GM19452 (cell line): ENCODE measurements around the gene ARGLU1.
A peak's percentile ranks its signal among the peaks of the same experiment; 100 is the strongest.

Experiments used
- ATAC-seq: cut with Tn5 transposase; IDR thresholded peaks from one replicate; pipeline ENCODE4 v1.9.1; 2021; ENCODE audit not compliant: unreplicated experiment

The ARGLU1 gene

DNA sequence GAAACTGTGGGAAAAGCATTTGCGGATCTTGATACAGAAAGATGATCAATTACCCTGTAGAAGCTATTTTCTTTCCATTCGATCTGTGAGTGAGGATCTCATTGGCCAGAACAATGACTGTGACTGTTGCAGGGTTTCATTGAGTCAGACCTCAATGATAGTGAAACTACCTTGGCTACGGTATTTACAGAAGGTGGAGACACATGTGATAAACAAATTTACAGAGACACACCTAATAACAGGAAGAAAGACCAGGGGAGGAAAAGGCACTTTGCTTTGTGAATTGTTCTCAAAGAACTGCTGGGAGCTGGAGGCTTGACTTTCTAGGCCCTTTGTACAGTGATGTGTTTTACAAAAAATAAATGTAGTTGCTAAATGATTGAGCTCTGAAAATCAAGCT lies 19.9 kb upstream of the ARGLU1 start:
- ATAC-seq = no peak

DNA sequence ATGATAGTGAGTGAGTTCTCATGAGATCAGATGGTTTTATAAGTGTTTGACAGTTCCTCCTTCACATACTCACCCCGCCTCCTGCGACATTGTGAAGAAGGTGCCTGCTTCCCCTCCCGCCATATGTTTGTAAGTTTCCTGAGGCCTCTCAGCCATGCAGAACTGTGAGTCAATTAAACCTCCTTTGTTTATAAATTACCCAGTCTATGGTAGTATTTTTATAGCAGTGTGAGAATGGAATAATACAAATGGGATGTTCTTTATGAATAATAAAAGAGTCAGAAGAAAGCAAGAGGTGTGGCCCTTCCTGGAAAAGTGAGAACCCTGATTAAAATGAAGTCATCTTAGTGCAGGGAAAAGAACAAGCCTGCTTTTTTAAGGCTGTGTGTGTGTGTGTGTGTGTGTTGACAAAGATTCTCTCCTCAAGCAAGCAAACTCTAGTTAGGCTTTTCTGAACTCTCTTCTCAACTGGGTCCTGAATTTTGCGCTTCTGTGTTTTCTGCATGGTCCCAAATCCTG lies 18.8 kb upstream of the ARGLU1 start:
- ATAC-seq = no peak

GRCh38 chr13:106581225-106581624 lies 13.3 kb upstream of the ARGLU1 start:
- no peak for ATAC-seq

GRCh38 chr13:106575896-106576295 lies 8.0 kb upstream of the ARGLU1 start:
- ATAC-seq = no peak

GRCh38 chr13:106573868-106574267 lies 5.9 kb upstream of the ARGLU1 start:
- ATAC-seq = no peak

DNA sequence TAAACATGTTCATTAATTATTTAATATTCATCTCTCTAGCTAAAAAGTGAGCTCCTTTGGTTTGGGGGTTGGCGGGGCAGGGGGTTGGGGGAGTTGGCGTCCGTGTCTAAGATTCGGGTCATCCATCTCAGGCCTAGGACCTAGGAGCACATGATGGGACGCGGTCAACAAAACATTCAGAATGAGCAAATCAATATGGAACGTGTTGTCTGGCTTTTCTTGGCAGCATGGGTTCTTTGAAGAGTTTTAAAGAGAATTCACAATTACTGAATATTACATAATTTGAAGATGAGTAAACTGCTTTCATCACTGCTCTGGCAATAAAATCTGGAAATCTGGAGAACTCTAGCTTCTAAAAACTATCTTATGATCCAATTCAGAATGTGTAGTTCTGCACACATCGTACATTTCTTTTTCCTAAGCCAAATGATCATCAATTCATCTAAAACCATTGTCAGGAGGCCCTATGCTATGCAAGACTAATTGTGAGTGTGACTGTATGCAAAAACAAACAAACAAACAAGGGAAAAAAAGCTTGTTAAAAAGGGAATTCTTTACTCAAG lies 5.4 kb upstream of the ARGLU1 start:
- ATAC-seq = no peak

- ATAC-seq = peak; percentile 39
Observed at GRCh38 chr13:106570299-106570852, 2.4 kb upstream of the ARGLU1 start.

GRCh38 chr13:106569233-106570095 lies 1.5 kb upstream of the ARGLU1 start:
- no peak for ATAC-seq

DNA sequence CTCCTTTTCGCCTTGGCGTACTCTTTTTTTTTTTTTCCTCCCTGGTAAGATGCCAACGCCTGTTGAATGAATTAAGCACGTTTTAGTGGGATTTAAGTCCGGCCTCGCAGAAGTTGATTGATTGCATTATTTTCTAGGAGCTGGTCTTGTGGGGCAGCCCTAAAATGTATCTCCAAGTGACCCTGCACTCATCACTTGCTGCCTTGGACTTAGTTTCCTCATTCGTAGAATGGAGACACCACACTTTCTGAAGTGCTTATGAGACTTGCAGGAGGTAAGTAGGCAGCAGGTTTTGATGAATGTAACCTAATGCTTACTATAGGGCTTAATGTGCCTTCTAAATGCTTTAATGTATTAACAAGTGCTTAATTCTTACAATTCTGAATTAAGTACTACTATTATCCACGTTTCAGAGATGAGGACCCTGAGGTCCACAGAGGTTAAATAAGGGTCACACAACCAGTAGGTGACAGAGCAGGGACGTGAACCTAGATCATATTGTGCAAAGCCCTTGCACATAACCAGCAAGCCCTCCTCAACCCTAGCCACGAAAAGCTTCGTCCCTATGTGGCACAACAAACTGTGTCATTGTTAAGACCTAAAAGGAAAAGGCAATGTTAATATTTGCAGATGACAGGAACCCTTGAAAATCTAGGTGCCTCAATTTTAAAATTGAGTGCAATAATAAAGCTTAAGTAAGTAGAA lies 514 bp upstream of the ARGLU1 start:
- ATAC-seq = peak; percentile 25

- peak; percentile 31 for ATAC-seq
Observed at GRCh38 chr13:106566641-106567473, 1.1 kb downstream of the ARGLU1 start.

GRCh38 chr13:106565127-106565775 lies 2.7 kb downstream of the ARGLU1 start:
- ATAC-seq = no peak

- ATAC-seq = no peak
Observed at GRCh38 chr13:106562301-106562700, 5.6 kb downstream of the ARGLU1 start.

- peak; percentile 74 for ATAC-seq
Observed at GRCh38 chr13:106561551-106562170, 6.3 kb downstream of the ARGLU1 start.

DNA sequence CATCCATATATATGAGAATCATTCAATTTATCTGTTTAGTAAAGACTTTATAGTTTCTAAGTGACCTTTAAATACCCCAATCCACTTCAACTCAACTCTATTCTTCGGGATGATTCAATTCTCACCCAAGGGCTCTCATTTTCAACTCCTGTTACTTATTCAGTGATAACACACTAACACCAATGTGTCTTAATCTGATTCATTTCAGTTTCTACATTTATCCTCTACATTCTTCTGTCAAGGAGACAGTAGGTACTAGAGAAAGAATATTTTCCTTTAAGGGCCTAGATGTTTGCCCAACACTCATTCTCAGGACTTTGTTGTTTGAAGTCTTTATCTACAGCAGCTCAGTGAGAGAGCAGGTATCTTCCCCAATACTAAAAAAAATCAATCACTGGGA lies 7.1 kb downstream of the ARGLU1 start:
- ATAC-seq = peak; percentile 38

- no peak for ATAC-seq
Observed at GRCh38 chr13:106558527-106558926, 9.4 kb downstream of the ARGLU1 start.

GRCh38 chr13:106555631-106556328 lies 12.2 kb downstream of the ARGLU1 start:
- ATAC-seq = no peak

DNA sequence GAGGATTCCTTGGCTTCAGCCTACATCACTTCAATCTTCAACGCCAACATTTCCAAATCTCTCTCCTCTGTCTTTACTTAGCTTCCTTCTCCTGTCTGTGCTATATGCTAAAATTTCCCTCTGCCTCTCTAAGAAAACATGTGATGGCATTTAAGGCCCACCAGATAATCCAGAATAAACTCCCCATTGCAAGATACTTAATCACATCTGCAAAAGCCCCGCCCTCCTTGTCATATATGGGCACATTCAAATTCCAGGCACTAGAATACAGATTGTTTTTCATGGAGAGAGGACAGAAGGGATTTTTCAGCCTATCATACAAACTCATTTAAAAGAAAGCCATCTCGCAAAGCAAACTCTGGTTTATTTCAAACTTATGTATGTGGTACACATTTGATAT lies 16.2 kb downstream of the ARGLU1 start:
- no peak for ATAC-seq

DNA sequence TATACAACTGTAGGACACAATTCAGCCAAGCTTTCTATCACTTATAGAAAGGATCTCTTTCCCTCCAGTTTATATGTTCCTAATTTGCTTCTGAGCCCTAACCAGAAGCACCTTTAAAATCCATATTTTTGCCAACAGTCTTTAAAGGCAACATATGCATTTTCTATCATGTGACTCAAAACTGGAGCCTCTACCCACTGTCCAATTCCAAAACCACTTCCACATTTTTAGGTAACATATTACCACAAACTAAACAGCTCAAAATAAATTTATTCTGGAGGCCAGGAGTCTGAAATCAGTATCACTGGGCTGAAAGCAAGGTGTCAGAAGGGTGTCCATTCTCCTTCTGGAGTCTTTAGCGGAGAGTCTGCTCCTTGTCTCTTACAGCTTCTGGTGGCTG lies 16.6 kb downstream of the ARGLU1 start:
- ATAC-seq = no peak

DNA sequence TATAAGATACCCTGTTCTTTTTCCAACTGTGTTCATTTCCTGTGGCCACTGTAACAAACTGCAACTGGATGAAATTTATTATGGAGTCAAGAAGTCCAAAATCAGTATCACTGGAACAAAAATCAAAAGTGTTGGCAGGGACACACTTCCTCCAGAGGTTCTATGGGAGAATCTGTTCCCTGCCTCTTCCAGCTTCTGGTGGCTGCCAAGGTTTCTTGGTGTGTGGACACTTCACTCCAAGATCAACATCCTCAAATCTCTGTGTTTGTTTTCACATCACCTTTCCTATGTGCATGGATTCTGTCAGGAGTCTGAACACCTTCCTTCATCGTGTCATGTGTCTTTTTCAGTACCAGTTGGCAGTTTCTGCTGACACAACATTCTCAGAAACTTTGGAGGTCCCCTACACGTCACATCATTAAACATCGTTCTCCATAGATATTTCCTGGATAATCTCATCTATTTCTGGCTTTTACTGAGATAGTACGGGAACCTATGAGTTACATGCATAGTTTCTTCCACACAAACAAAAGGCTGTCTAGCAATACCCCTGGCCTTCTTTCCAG lies 17.3 kb downstream of the ARGLU1 start:
- no peak for ATAC-seq
